ENCODE measurements around the gene C10orf67.
"Not testable (repeated sequence)": the region's sequence is repeated elsewhere in the genome, so short reads cannot be mapped to it uniquely, and the experiment has no call there.

C10orf67 gene

GRCh38 chr10:23263441-23264164, 81.0 kb downstream of the C10orf67 start:
- no peak for DNase-seq (ENCODE audit: low read depth)

GRCh38 chr10:23262928-23263327, 81.7 kb downstream of the C10orf67 start:
- DNase-seq (ENCODE audit: low read depth), result no peak

GRCh38 chr10:23258516-23258915, 86.1 kb downstream of the C10orf67 start:
- no peak for DNase-seq (ENCODE audit: low read depth)

DNA sequence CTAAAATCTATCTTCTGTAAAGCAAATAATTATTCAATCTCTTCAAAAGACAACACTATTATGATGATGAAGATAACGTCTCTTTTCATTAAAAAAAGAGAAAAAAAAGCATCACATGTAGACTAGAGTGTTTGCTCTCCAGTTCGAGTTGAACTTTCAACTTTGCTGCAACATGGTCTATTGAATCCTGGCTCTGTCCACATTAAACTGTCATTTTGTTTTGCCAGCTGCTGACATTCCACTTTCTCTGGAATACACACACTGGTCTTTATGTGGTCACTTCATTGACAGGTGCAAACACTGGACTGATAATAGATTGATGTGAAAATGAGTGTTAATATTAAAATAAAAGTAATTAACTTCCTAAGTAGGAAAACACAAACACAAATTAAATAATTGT, 90.8 kb downstream of the C10orf67 start:
- DNase-seq (ENCODE audit: low read depth), result no peak

DNA sequence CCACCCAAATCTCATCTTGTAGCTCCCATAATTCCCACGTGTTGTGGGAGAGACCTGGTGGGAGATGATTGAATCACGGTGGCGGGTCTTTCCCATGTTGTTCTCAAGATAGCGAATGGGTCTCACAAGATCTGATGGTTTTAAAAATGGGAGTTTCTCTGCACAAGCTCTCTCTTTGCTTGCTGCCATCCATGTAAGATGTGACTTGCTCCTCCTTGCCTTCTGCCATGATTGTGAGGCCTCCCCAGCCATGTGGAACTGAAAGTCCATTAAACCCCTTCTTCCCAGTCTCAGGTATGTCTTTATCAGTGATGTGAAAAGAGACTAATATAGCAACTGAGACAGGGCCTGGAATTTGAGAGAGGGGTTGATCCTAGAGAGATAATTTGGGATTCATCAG, 91.7 kb downstream of the C10orf67 start:
- DNase-seq (ENCODE audit: low read depth), result not testable (repeated sequence)

DNA sequence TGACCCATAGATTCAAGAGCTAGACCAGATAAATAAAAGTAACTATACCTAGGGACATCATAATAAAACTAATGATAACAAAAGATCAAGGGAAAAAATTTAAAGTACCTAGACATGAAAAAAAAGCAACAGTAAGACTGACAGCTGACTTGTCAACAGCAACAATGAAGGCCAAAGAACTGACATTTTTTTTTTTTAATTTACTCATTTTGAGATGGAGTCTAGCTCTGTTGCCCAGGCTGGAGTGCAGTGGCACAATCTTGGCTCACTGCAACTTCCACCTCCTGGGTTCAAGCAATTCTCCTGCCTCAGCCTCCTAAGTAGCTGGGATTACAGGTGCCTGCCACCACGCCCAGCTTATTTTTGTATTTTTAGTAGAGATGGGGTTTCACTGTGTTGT, 102.8 kb downstream of the C10orf67 start:
- not testable (repeated sequence) for DNase-seq (ENCODE audit: low read depth)

- no peak for DNase-seq (ENCODE audit: low read depth)
These were observed 106.6 kb downstream of the C10orf67 start for GRCh38 chr10:23238015-23238414.

- no peak for DNase-seq (ENCODE audit: low read depth)
These were observed 114.0 kb downstream of the C10orf67 start for GRCh38 chr10:23230582-23230981.

DNA sequence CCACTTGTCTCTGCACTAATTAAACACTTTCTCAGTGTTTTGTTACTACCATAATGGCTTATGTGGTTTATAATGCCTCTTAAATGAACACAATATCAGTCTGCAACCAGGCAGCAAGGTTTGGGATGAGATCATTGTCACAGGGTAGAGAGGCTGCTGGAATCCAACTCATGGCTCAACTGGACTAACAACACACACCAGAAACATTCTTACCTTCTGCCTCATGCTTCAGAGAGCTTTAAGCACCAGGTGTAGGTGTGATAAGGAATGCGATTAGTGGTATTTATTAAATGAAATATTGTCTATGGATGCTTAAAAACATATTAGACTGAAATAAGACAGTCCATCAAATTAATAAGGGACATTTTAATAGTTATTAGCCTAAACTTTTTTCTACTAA, 127.1 kb downstream of the C10orf67 start:
- DNase-seq (ENCODE audit: low read depth), result no peak

GRCh38 chr10:23205972-23206642, 138.5 kb downstream of the C10orf67 start:
- no peak for DNase-seq (ENCODE audit: low read depth)

DNA sequence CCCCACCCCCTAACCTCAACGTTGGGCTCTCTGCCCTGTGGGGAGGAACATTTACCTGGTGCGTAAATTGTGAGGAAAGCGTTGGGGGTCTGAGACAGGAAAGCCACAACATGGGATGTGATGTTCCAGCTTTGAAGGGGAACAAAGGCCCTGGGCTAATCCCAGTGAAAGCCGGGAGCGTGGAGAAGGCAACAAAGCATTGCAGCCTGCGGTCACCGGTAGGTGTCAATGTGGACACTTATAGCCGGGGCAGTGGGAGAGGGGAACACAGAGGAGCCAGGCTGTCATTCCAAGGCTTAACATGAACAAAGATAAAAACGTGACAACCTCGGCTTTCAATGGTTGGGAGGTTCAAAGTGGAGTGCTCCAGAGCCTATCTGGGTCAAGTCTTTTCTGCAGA, 139.8 kb downstream of the C10orf67 start:
- DNase-seq (ENCODE audit: low read depth), result no peak

GRCh38 chr10:23203369-23204325, 140.9 kb downstream of the C10orf67 start:
- DNase-seq (ENCODE audit: low read depth), result no peak

DNA sequence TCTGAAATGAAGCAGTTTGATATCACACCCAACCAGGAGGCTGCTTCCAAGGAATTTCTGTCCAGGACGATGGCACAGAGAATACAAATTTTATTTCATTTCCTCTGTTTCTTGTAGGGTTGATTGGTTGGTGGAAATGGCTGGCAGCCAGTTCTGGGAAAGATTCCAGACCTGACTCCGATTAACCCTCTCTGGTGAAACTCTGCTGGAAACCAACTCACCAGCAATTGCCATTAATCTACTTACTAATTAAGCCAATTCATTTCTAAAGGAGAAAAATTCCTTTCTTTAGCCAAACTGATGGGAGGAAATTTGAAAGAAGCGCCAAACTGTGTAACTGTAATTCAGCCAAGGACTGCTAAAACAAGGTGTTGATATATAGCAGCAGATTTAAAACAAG, 141.8 kb downstream of the C10orf67 start:
- DNase-seq (ENCODE audit: low read depth), result no peak

- no peak for DNase-seq (ENCODE audit: low read depth)
These were observed 142.8 kb downstream of the C10orf67 start for GRCh38 chr10:23201837-23202236.

GRCh38 chr10:23200997-23201652, 143.5 kb downstream of the C10orf67 start:
- DNase-seq (ENCODE audit: low read depth), result no peak

DNA sequence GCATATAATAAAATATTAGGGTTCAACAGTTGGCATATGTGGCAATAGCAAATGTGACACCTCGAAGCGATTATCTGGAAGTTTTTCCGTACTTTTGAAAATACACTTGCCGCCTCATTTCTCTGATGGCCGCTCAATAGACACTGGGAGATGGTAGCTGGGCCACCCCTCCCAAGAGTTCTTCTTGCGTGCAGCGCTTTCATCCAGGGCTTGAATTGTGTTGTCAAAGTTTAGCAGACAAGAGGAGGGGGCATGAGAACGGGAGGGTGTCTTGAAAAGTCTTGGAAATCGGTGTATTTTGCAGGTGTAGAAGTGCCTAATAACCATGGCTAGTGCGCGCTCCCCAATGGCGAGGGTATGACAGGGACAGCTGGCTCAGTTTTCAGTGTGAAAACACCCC, 144.0 kb downstream of the C10orf67 start:
- DNase-seq (ENCODE audit: low read depth), result no peak

DNA sequence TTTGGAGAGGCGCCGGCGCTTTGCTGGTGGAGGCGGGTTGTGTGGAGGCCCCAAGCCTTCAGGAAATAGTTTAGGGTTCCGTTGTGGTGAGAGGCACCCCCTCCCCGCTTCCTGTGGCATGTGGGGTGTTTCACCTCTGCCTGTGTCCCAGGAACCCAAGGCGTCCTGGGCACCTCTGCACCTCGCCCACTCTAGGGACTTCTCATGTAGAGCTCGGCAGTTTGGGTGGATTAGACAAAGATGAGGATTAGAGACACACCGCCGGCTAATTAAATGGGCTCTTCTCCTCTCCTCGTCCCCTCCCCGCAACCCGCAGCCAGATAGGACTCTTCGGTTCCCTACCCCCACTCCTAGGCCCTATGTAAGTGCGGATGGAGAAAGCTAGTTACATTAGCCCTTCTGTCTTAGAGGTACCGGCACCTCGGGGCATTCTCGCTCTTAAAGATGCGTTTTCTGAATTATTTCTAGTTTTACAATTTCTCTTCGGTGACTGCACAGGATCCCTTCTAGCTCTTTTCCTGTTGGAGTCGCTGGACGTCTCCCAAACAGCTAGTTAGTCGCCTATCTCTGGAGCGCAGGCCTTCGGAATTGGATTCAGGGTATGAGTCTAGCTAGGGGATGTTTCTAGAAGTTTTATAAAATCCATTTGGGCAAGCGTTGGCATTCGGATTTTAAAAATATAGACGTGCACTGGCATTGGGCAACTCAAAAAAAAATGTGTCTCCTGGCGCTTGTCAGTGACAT, 144.7 kb downstream of the C10orf67 start:
- no peak for DNase-seq (ENCODE audit: low read depth)

GRCh38 chr10:23198940-23199767, 145.4 kb downstream of the C10orf67 start:
- no peak for DNase-seq (ENCODE audit: low read depth)

- no peak for DNase-seq (ENCODE audit: low read depth)
These were observed 146.0 kb downstream of the C10orf67 start for GRCh38 chr10:23198610-23198939.

DNA sequence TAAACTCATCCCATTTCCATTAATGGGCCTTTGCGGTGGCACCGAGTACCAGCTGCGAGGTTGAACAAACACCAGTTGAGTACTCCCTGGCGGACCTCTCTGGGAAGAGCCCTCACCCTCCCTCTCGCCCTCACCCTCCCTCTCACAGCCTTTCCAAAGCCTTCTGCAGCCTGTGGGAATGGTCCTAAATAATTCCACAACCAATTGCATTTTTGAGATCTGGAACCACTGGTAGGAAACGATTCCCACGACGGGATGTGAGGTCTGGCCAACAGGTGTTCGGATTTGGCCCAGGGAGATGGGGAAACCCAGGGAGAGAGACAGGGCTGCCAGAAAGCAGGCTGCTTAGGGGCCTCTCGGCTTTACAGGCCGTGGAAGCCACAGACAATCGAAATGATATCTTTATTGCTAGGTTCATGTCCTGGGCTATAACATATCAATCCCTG, 147.2 kb downstream of the C10orf67 start:
- no peak for DNase-seq (ENCODE audit: low read depth)

DNA sequence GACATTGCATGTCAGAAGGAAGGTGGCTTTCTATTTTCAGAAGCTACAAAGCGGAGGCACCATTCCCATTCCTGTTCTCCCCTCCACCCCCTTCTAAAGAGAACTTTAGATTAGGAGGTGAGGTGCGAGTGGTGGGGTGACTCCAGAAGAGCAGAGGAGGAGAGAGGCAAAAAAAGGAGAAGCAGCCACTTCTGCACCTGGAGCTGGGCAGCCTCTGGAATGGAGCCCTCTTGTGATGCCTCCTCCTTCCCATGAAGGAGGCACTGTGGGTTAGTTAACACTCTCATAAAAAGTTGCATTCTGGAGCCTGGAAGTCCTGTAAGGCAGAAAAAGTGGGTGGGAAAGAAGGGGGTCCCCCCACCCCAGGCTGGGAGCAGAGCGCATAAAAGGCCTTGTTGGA, 147.7 kb downstream of the C10orf67 start:
- DNase-seq (ENCODE audit: low read depth), result no peak
